Measurements from ENCODE around the gene RIMBP3C. TPM values are rescaled to one million over a fixed set of nuclear protein-coding genes. Genes with fewer than 3 reads are reported as not detected.
A peak's percentile ranks its signal among the peaks of the same experiment; 100 is the strongest.

The RIMBP3C gene
- total and polyA plus RNA-seq, 2 of the 8 experiments (the other 6 are each of a cell fraction or from before 2014, with no cell fraction given): 0.08 TPM; not detected in 1

- H3K36me3 ChIP-seq (ENCODE audit: control insufficient read depth in 2 of 4, insufficient read depth in 4 of 4, low read length in 3 of 4): no peaks in the 10 kb centered on the region; a peak in 1 of 8 replicates
- H2AFZ ChIP-seq (ENCODE audit: low read length): no peak overlapping the region
- H2BK120ac ChIP-seq (replicated peaks; ENCODE audit: low read depth, low read length): no peak overlapping the region
- no peak overlapping the region for H4K5ac ChIP-seq (ENCODE audit: insufficient read length, low read depth, low read length)
- H2AK5ac ChIP-seq (ENCODE audit: low read depth, low read length): no peak overlapping the region
- H3K4me1 ChIP-seq (replicated peaks in 1 of 4; ENCODE audit: control insufficient read depth in 3 of 4, insufficient read depth in 4 of 4, low read length in 3 of 4): peaks cover 0 to 8% (median 6%) of the 10 kb centered on the region in 4 experiments; a peak in 4 of 7 replicates
- peaks cover 72 to 98% of the 10 kb centered on the region in 2 experiments for H3K79me2 ChIP-seq (ENCODE audit: control insufficient read depth in 1 of 2, insufficient read depth in 2 of 2, low read length in 2 of 2)
- H3K9me3 ChIP-seq (ENCODE audit: insufficient read depth in 2 of 2, low read depth in 1 of 2, low read length in 1 of 2): no peaks in the 10 kb centered on the region
- ChIA-PET CTCF (ENCODE audit: partially characterized antibody) (interaction anchor here (0.9 to 5.7 kb wide), 9 partner anchors 11 to 73 kb away, joined by 3 to 27 read pairs (median 10); partner anchors contain the start of genes SDF2L1 and YDJC), POLR2A (ENCODE audit: partially characterized antibody) (interaction anchor here (1.0 to 1.7 kb wide), 7 partner anchors 11 to 84 kb away, joined by 3 to 5 read pairs (median 4); partner anchors contain the start of gene YDJC)
- peaks cover 2% of the 10 kb centered on the region for H3K23me2 ChIP-seq (ENCODE audit: low read depth, low read length)
- no peak overlapping the region for H3K23ac ChIP-seq (ENCODE audit: insufficient read length)
- no peak for FAIRE-seq
- no peak overlapping the region for H3K4ac ChIP-seq (replicated peaks; ENCODE audit: insufficient read length, low read depth, low read length)
- no peak overlapping the region for H2BK12ac ChIP-seq (ENCODE audit: low read depth, low read length)
- no peak overlapping the region for H4K91ac ChIP-seq (replicated peaks; ENCODE audit: insufficient read length, low read length)
- H3K18ac ChIP-seq (ENCODE audit: extremely low read depth, low read length): no peak overlapping the region
- no peak overlapping the region for H2BK15ac ChIP-seq (ENCODE audit: low read length)
- H3K14ac ChIP-seq (ENCODE audit: insufficient read length): no peak overlapping the region
- H2BK20ac ChIP-seq (ENCODE audit: low read length): no peak overlapping the region
- H4K20me1 ChIP-seq (replicated peaks in 1 of 2; ENCODE audit: control insufficient read depth in 1 of 2, insufficient read depth in 2 of 2, low read length in 2 of 2): peaks cover 46 to 51% of the 10 kb centered on the region in 2 experiments
- 82% methylated on average over 5 of the region's 5 CpGs; no CpG with 5 or more reads in 1 of the 2 experiments for WGBS, 2 experiments (ENCODE audit: extremely low coverage in 1 of 2, insufficient coverage in 1 of 2, insufficient read length in 1 of 2, insufficient replicate concordance in 2 of 2, low coverage in 1 of 2, low lambda C conversion rate in 2 of 2, missing lambda C conversion rate in 1 of 2)
- peaks cover 22% of the 10 kb centered on the region for H3K79me1 ChIP-seq (ENCODE audit: low read depth, low read length)
- H3K9ac ChIP-seq (replicated peaks in 1 of 4; ENCODE audit: extremely low read depth in 1 of 4, low read depth in 3 of 4, low read length in 3 of 4): no peak overlapping the region
- H3K56ac ChIP-seq (replicated peaks; ENCODE audit: insufficient read length, low read depth, low read length): no peak overlapping the region
- no peak for DNase-seq (ENCODE audit: low read depth in 1 of 2, low spot score in 2 of 2)
- no peak overlapping the region for H3K4me3 ChIP-seq (ENCODE audit: extremely low read depth in 1 of 4, insufficient read depth in 2 of 4, low read depth in 3 of 4, low read length in 4 of 4)
- H2BK5ac ChIP-seq (ENCODE audit: low read depth, low read length): no peak overlapping the region
- peak overlapping the region; percentile 36; the same call in 1 of the 2 replicates for H3K27ac ChIP-seq (ENCODE audit: low read depth, low read length)
- no peaks in the 10 kb centered on the region for H3K27me3 ChIP-seq (replicated peaks in 1 of 4; ENCODE audit: control insufficient read depth in 3 of 4, extremely low read depth in 1 of 4, insufficient read depth in 3 of 4, low read length in 3 of 4)
- H3K4me2 ChIP-seq (ENCODE audit: insufficient read depth in 1 of 2, low read depth in 2 of 2, low read length in 2 of 2): no peak overlapping the region
- no peak overlapping the region; the same call in 1 of the 2 replicates for H4K8ac ChIP-seq (ENCODE audit: extremely low read depth, insufficient read depth, low read length)
- no peak for TF ChIP-seq MAX (IDR thresholded peaks at IDR 0.05)
- no peak for TF ChIP-seq GTF2F1 (IDR thresholded peaks at IDR 0.05; ENCODE audit: borderline replicate concordance, low read depth, low read length)
- no peak for TF ChIP-seq POLR2AphosphoS5 (IDR thresholded peaks at IDR 0.05; ENCODE audit: low read depth, low read length)
- no peak for TF ChIP-seq ZNF274 (IDR thresholded peaks at IDR 0.05; ENCODE audit: borderline replicate concordance, extremely low read depth, low read length)
- TF ChIP-seq CTBP2 (IDR thresholded peaks at IDR 0.05; ENCODE audit: borderline replicate concordance, insufficient read depth, insufficient read length, low read length): no peak
- TF ChIP-seq SP2 (IDR thresholded peaks at IDR 0.05; ENCODE audit: low read length): no peak
- no peak for TF ChIP-seq EP300 (IDR thresholded peaks at IDR 0.05; ENCODE audit: borderline replicate concordance in 1 of 2, low read depth in 2 of 2, low read length in 2 of 2)
- no peak for TF ChIP-seq E2F6 (IDR thresholded peaks at IDR 0.05)
- TF ChIP-seq RNF2 (IDR thresholded peaks at IDR 0.05; ENCODE audit: borderline replicate concordance, low read depth, low read length, missing control alignments, poor library complexity, severe bottlenecking): no peak
- TF ChIP-seq YY1 (IDR thresholded peaks at IDR 0.05; ENCODE audit: low read depth, low read length): no peak
- TF ChIP-seq SIRT6 (IDR thresholded peaks at IDR 0.05; ENCODE audit: low read length): no peak
Measured at GRCh38 chr22:21573750-21574494, 22.7 kb upstream of the RIMBP3C start.
